OCI-LY3 (cell line): ENCODE results near the gene IGFBP6.
A peak's percentile ranks its signal among the peaks of the same experiment; 100 is the strongest.

ENCODE experiments used
- H2AFZ ChIP-seq: fragments of 200-600, 300-600 bp; shearing (Covaris generic); 2 replicates; pipeline ENCODE4 v1.6.0; 2014; ENCODE audit warnings: antibody characterized with exemption, low read depth, low read length
- H3K27ac ChIP-seq: fragments of 200-600, 300-600 bp; sonication (generic); 2 replicates; pipeline ENCODE4 v1.5.1; 2014; ENCODE audit warnings: mild to moderate bottlenecking, low read length, moderate library complexity, mixed read lengths
- H3K27me3 ChIP-seq: fragments of 200-600, 300-600 bp; sonication (generic); 2 replicates; pipeline ENCODE4 v1.6.1; 2014; ENCODE audit warnings: low read depth, low read length, mixed read lengths
- H3K36me3 ChIP-seq: fragments of 200-600, 300-600 bp; sonication (generic); replicated peaks from 2 replicates; pipeline ENCODE3; 2014; ENCODE audit warnings: low read depth, low read length, mixed read lengths
- H3K4me1 ChIP-seq: fragments of 300-600, 200-600 bp; sonication (generic); 2 replicates; pipeline ENCODE4 v1.6.1; 2014; ENCODE audit warnings: low read length, mixed read lengths
- H3K4me2 ChIP-seq: fragments of 200-600, 300-600 bp; sonication (generic); 2 replicates; pipeline ENCODE4 v1.6.1; 2014; ENCODE audit warnings: low read length, mixed read lengths
- H3K4me3 ChIP-seq: fragments of 300-600, 200-600 bp; sonication (generic); 2 replicates; pipeline ENCODE4 v1.5.1; 2014; ENCODE audit warnings: antibody characterized with exemption, mild to moderate bottlenecking, low read length, moderate library complexity
- H3K79me2 ChIP-seq: fragments of 300-600, 200-600 bp; shearing (Covaris generic); 2 replicates; pipeline ENCODE4 v1.6.1; 2014; ENCODE audit warnings: mild to moderate bottlenecking, low read length, mixed read lengths
- H3K9ac ChIP-seq: fragments of 300-600, 200-600 bp; shearing (Covaris generic); 2 replicates; pipeline ENCODE4 v1.6.0; 2014; ENCODE audit warnings: mild to moderate bottlenecking, low read length, moderate library complexity
- H3K9me3 ChIP-seq: fragments of 200-600, 300-600 bp; shearing (Covaris generic); 2 replicates; pipeline ENCODE4 v1.6.1; 2014; ENCODE audit warnings: low read length, mixed read lengths; ENCODE audit not compliant: insufficient read depth
- H4K20me1 ChIP-seq: fragments of 200-600, 300-600 bp; sonication (generic); 2 replicates; pipeline ENCODE4 v1.6.1; 2016; ENCODE audit warnings: low read length, mixed read lengths; ENCODE audit not compliant: insufficient read depth
- CTCF ChIP-seq: fragments of 200-600, 300-600 bp; sonication (generic); IDR thresholded peaks from 2 replicates; pipeline ENCODE4 v1.5.1; 2014; ENCODE audit warnings: antibody characterized with exemption, low read length, low read depth
- EZH2phosphoT487 ChIP-seq: fragments of 200-600 bp; shearing (Covaris generic); IDR thresholded peaks from 2 replicates; pipeline ENCODE4 v1.6.1; 2018; ENCODE audit warnings: antibody characterized with exemption, mixed run types, low read depth

The IGFBP6 gene, protein sequence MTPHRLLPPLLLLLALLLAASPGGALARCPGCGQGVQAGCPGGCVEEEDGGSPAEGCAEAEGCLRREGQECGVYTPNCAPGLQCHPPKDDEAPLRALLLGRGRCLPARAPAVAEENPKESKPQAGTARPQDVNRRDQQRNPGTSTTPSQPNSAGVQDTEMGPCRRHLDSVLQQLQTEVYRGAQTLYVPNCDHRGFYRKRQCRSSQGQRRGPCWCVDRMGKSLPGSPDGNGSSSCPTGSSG

GRCh38 chr12:53097564-53098353, at the start of gene IGFBP6:
TSS of gene IGFBP6 (plus strand) at chr12:53097667. CDS start at chr12:53097718, 51 bp downstream.
- Histone ChIP-seq H3K4me1 (peaks cover 18% of the 10 kb centered on the region), H3K9ac (peak within 1 kb of the TSS; percentile 51)
- TF ChIP-seq CTCF, result no peak
- no peak for TF ChIP-seq EZH2phosphoT487

GRCh38 chr12:53048033-53048779, 49.3 kb upstream of the IGFBP6 start:
- H3K9ac ChIP-seq, result peak overlapping the region; percentile 62
- H3K27ac ChIP-seq, result no peak overlapping the region
- peak overlapping the region; percentile 83 for H3K4me2 ChIP-seq
- H3K27me3 ChIP-seq, result no peaks in the 10 kb centered on the region
- H2AFZ ChIP-seq, result no peak overlapping the region
- H3K4me3 ChIP-seq, result peak overlapping the region; percentile 79
- H3K9me3 ChIP-seq, result no peaks in the 10 kb centered on the region
- no peaks in the 10 kb centered on the region for H3K79me2 ChIP-seq
- H3K4me1 ChIP-seq, result peaks cover 9% of the 10 kb centered on the region; the same call in 1 of the 2 replicates
- no peaks in the 10 kb centered on the region for H4K20me1 ChIP-seq
- TF ChIP-seq EZH2phosphoT487 (no peak), CTCF (no peak)
- H3K36me3 ChIP-seq, result no peaks in the 10 kb centered on the region

More at GRCh38 chr12:53097564-53098353, at the start of gene IGFBP6:
- H3K9me3 ChIP-seq, result no peaks in the 10 kb centered on the region
- H3K79me2 ChIP-seq, result no peaks in the 10 kb centered on the region
- H2AFZ ChIP-seq, result peak within 1 kb of the TSS; percentile 95
- H3K27me3 ChIP-seq, result peaks cover 20% of the 10 kb centered on the region
- H3K36me3 ChIP-seq, result no peaks in the 10 kb centered on the region
- H3K4me2 ChIP-seq, result peak within 1 kb of the TSS; percentile 95
- no peaks in the 10 kb centered on the region for H4K20me1 ChIP-seq
- peak within 1 kb of the TSS; percentile 79 for H3K4me3 ChIP-seq
- no peak within 1 kb of the TSS for H3K27ac ChIP-seq

- Histone ChIP-seq H3K9ac (no peak overlapping the region), H4K20me1 (no peaks in the 10 kb centered on the region), H3K4me1 (peaks cover 13% of the 10 kb centered on the region; the same call in 1 of the 2 replicates), H3K79me2 (no peaks in the 10 kb centered on the region), H3K27ac (no peak overlapping the region), H3K27me3 (no peaks in the 10 kb centered on the region), H3K4me3 (no peak overlapping the region), H3K4me2 (no peak overlapping the region), H2AFZ (no peak overlapping the region), H3K9me3 (no peaks in the 10 kb centered on the region), H3K36me3 (no peaks in the 10 kb centered on the region)
- no peak for TF ChIP-seq CTCF
- no peak for TF ChIP-seq EZH2phosphoT487
Observed at GRCh38 chr12:53048780-53049401, 48.6 kb upstream of the IGFBP6 start.
